OCI-LY1 (cell line): ENCODE data around the gene PREX1.

ENCODE experiments used
- H2AFZ ChIP-seq: fragments of 200-600 bp; sonication (generic), shearing (Covaris generic); 2 replicates; pipeline ENCODE4 v1.6.0; 2014; ENCODE audit warnings: antibody characterized with exemption, mild to moderate bottlenecking, low read length
- H3F3A ChIP-seq: fragments of 200-600 bp; sonication (generic), shearing (Covaris generic); 2 replicates; pipeline ENCODE4 v1.6.0; 2014; ENCODE audit warnings: mild to moderate bottlenecking, antibody characterized with exemption, low read length, moderate library complexity; ENCODE audit not compliant: insufficient read depth
- H3K27ac ChIP-seq: fragments of 200-600 bp; sonication (generic); 2 replicates; pipeline ENCODE4 v1.5.1; 2014; ENCODE audit warnings: low read length, mixed run types, mild to moderate bottlenecking, low read depth; ENCODE audit not compliant: poor library complexity, severe bottlenecking
- H3K27me3 ChIP-seq: fragments of 200-600 bp; sonication (generic); 2 replicates; pipeline ENCODE4 v1.6.0; 2014; ENCODE audit warnings: antibody characterized with exemption, mild to moderate bottlenecking, low read length, moderate library complexity; ENCODE audit not compliant: insufficient read depth
- H3K36me3 ChIP-seq: fragments of 200-600 bp; sonication (generic); 2 replicates; pipeline ENCODE4 v1.6.1; 2014; ENCODE audit warnings: mild to moderate bottlenecking, antibody characterized with exemption, low read length, moderate library complexity, mixed read lengths; ENCODE audit not compliant: insufficient read depth
- H3K4me1 ChIP-seq: fragments of 200-600 bp; sonication (generic); 2 replicates; pipeline ENCODE4 v1.5.1; 2014; ENCODE audit warnings: mild to moderate bottlenecking, low read length, moderate library complexity; ENCODE audit not compliant: insufficient read depth, severe bottlenecking
- H3K4me2 ChIP-seq: fragments of 200-600 bp; sonication (generic), shearing (Covaris generic); 2 replicates; pipeline ENCODE4 v1.6.1; 2014; ENCODE audit warnings: low read length
- H3K4me3 ChIP-seq: fragments of 200-600 bp; sonication (generic); 2 replicates; pipeline ENCODE4 v1.5.1; 2014; ENCODE audit warnings: low read length, low read depth, mild to moderate bottlenecking, mixed read lengths; ENCODE audit not compliant: poor library complexity, severe bottlenecking
- H3K79me2 ChIP-seq: fragments of 200-600 bp; shearing (Covaris generic); 2 replicates; pipeline ENCODE4 v1.6.1; 2016; ENCODE audit warnings: mixed run types, low read length, mixed read lengths; ENCODE audit not compliant: insufficient read depth
- H3K9ac ChIP-seq: fragments of 200-600 bp; sonication (generic), shearing (Covaris generic); 2 replicates; pipeline ENCODE4 v1.6.1; 2014; ENCODE audit warnings: mild to moderate bottlenecking, low read length, mixed read lengths
- H3K9me2 ChIP-seq: fragments of 200-600 bp; sonication (generic), shearing (Covaris generic); 2 replicates; pipeline ENCODE4 v1.6.1; 2014; ENCODE audit warnings: low read depth, mild to moderate bottlenecking, low read length, mixed read lengths
- H3K9me3 ChIP-seq: fragments of 200-600 bp; shearing (Covaris generic); 2 replicates; pipeline ENCODE4 v1.6.1; 2014; ENCODE audit warnings: low read length, mixed read lengths
- H4K20me1 ChIP-seq: fragments of 200-600 bp; sonication (generic), shearing (Covaris generic); 2 replicates; pipeline ENCODE4 v1.6.0; 2016; ENCODE audit warnings: mild to moderate bottlenecking, low read length; ENCODE audit not compliant: insufficient read depth
- CTCF ChIP-seq: fragments of 200-600 bp; sonication (generic), shearing (Covaris generic); IDR thresholded peaks from 2 replicates; pipeline ENCODE4 v1.5.1; 2017; ENCODE audit warnings: mild to moderate bottlenecking, antibody characterized with exemption, low read length, moderate library complexity, mixed read lengths
- EZH2 ChIP-seq: fragments of 200-600 bp; sonication (generic), shearing (Covaris generic); IDR thresholded peaks from 2 replicates; pipeline ENCODE4 v1.8.0; 2017; ENCODE audit warnings: borderline replicate concordance, mixed run types, mild to moderate bottlenecking, antibody characterized with exemption, low read length, moderate library complexity, mixed read lengths

Gene PREX1

GRCh38 chr20:48678421-48678820 lies 149.4 kb downstream of the PREX1 start:
- Histone ChIP-seq H3K27ac (no peak overlapping the region), H3K36me3 (no peaks in the 10 kb centered on the region), H3K27me3 (no peaks in the 10 kb centered on the region; the same call in 1 of the 2 replicates), H3K9ac (no peak overlapping the region), H4K20me1 (no peaks in the 10 kb centered on the region), H3K9me2 (no peaks in the 10 kb centered on the region), H3K4me3 (no peak overlapping the region), H3K79me2 (no peaks in the 10 kb centered on the region), H3K9me3 (no peaks in the 10 kb centered on the region), H3K4me1 (no peaks in the 10 kb centered on the region), H2AFZ (no peak overlapping the region), H3F3A (no peaks in the 10 kb centered on the region), H3K4me2 (no peak overlapping the region)
- no peak for TF ChIP-seq EZH2

GRCh38 chr20:48676795-48677460 lies 150.9 kb downstream of the PREX1 start:
- no peak overlapping the region for H3K4me3 ChIP-seq
- H2AFZ ChIP-seq, result no peak overlapping the region
- H3F3A ChIP-seq, result no peaks in the 10 kb centered on the region
- no peaks in the 10 kb centered on the region for H4K20me1 ChIP-seq
- H3K4me1 ChIP-seq, result no peaks in the 10 kb centered on the region
- no peak overlapping the region for H3K9ac ChIP-seq
- no peaks in the 10 kb centered on the region for H3K79me2 ChIP-seq
- no peaks in the 10 kb centered on the region for H3K9me3 ChIP-seq
- no peak overlapping the region for H3K27ac ChIP-seq
- TF ChIP-seq EZH2, result no peak
- no peak for TF ChIP-seq CTCF
- H3K4me2 ChIP-seq, result no peak overlapping the region
- no peaks in the 10 kb centered on the region; the same call in 1 of the 2 replicates for H3K27me3 ChIP-seq
- H3K9me2 ChIP-seq, result no peaks in the 10 kb centered on the region
- H3K36me3 ChIP-seq, result no peaks in the 10 kb centered on the region

GRCh38 chr20:48676125-48676524 lies 151.7 kb downstream of the PREX1 start:
- H3K9me2 ChIP-seq, result no peaks in the 10 kb centered on the region
- H3K9ac ChIP-seq, result no peak overlapping the region
- H3K4me3 ChIP-seq, result no peak overlapping the region
- H3K36me3 ChIP-seq, result no peaks in the 10 kb centered on the region
- no peak overlapping the region for H3K4me2 ChIP-seq
- TF ChIP-seq CTCF (no peak), EZH2 (no peak)
- H2AFZ ChIP-seq, result no peak overlapping the region
- H3K4me1 ChIP-seq, result no peaks in the 10 kb centered on the region
- no peaks in the 10 kb centered on the region for H3K79me2 ChIP-seq
- H4K20me1 ChIP-seq, result no peaks in the 10 kb centered on the region
- H3K9me3 ChIP-seq, result no peaks in the 10 kb centered on the region
- H3K27me3 ChIP-seq, result no peaks in the 10 kb centered on the region
- H3K27ac ChIP-seq, result no peak overlapping the region
- no peaks in the 10 kb centered on the region for H3F3A ChIP-seq

- Histone ChIP-seq H4K20me1 (no peaks in the 10 kb centered on the region), H3K27me3 (no peaks in the 10 kb centered on the region), H3K4me1 (no peaks in the 10 kb centered on the region), H3K4me2 (no peak overlapping the region), H3K9me3 (no peaks in the 10 kb centered on the region), H3K79me2 (no peaks in the 10 kb centered on the region), H3K4me3 (no peak overlapping the region), H2AFZ (no peak overlapping the region), H3F3A (no peaks in the 10 kb centered on the region), H3K9ac (no peak overlapping the region), H3K36me3 (no peaks in the 10 kb centered on the region), H3K9me2 (no peaks in the 10 kb centered on the region), H3K27ac (no peak overlapping the region)
- TF ChIP-seq CTCF (no peak), EZH2 (no peak)
Observed at GRCh38 chr20:48674461-48674860, 153.3 kb downstream of the PREX1 start.
